Activated CD4-positive, alpha-beta memory T cell treated with anti-CD3 and anti-CD28 coated beads, Interleukin-2, amount 10 ng/mL, durations not matched to agents 7 days and 5 days (primary cell): ENCODE results near the gene DRC7. TPM values are rescaled to one million over a fixed set of nuclear protein-coding genes. Genes with fewer than 3 reads are reported as not detected.

Source experiments
- CTCF ChIA-PET: fragments of 350-600 bp; sonication (Branson Sonifier 250); formaldehyde crosslinking; loops from one replicate; lab custom pipeline; 2021; ENCODE audit warnings: antibody characterized with exemption, inconsistent platforms; lab: Charles Lee
- POLR2A ChIA-PET: fragments of 350-600 bp; sonication (Branson Sonifier 250); formaldehyde crosslinking; loops from one replicate; lab custom pipeline; 2021; ENCODE audit warnings: antibody characterized with exemption; lab: Charles Lee
- DNase-seq: peaks from one replicate; pipeline ENCODE4 v3.0.0-alpha.2; 2020
- H3K27ac Mint-ChIP-seq: one replicate; pipeline ENCODE4 v1.8.0; 2021; ENCODE audit warnings: mild to moderate bottlenecking, mixed read lengths
- H3K27me3 Mint-ChIP-seq: one replicate; pipeline ENCODE4 v1.8.0; 2021; ENCODE audit warnings: mixed read lengths
- H3K36me3 Mint-ChIP-seq: one replicate; pipeline ENCODE4 v1.8.0; 2021; ENCODE audit warnings: low read depth, mixed read lengths
- H3K4me1 Mint-ChIP-seq: one replicate; pipeline ENCODE4 v1.8.0; 2021; ENCODE audit warnings: mixed read lengths
- H3K4me3 Mint-ChIP-seq: one replicate; pipeline ENCODE4 v1.8.0; 2021; ENCODE audit warnings: mild to moderate bottlenecking, mixed read lengths
- H3K9me3 Mint-ChIP-seq: one replicate; pipeline ENCODE4 v1.8.0; 2021; ENCODE audit warnings: mixed read lengths
- total RNA-seq, 2 experiments: library from RNA; stranded (reverse); gene quantifications; one replicate each; pipeline ENCODE4 v1.2.3, GENCODE V29; 2021

The DRC7 gene
- total RNA-seq, 2 experiments from 2014 or later: not detected

GRCh38 chr16:57694231-57694724 lies 328 bp upstream of the DRC7 start:
- peaks cover 33% of the 10 kb centered on the region for H3K4me1 Mint-ChIP-seq
- ChIA-PET CTCF (no interaction called here), POLR2A (no interaction called here)
- no peak for DNase-seq
- H3K27me3 Mint-ChIP-seq: peaks cover 15% of the 10 kb centered on the region
- no peaks in the 10 kb centered on the region for H3K9me3 Mint-ChIP-seq
- no peak overlapping the region for H3K27ac Mint-ChIP-seq
- no peak overlapping the region for H3K4me3 Mint-ChIP-seq
- no peaks in the 10 kb centered on the region for H3K36me3 Mint-ChIP-seq

- Mint-ChIP-seq H3K27ac (no peak overlapping the region), H3K36me3 (no peaks in the 10 kb centered on the region), H3K4me1 (peaks cover 19% of the 10 kb centered on the region), H3K9me3 (no peaks in the 10 kb centered on the region), H3K4me3 (no peak overlapping the region), H3K27me3 (peaks cover 15% of the 10 kb centered on the region)
- POLR2A ChIA-PET: no interaction called here
- CTCF ChIA-PET: no interaction called here
- DNase-seq: no peak
Measured at GRCh38 chr16:57695680-57696069, 1.1 kb downstream of the DRC7 start.

GRCh38 chr16:57696240-57696639 lies 1.6 kb downstream of the DRC7 start:
- Mint-ChIP-seq H3K4me1 (peaks cover 16% of the 10 kb centered on the region), H3K4me3 (no peak overlapping the region), H3K27me3 (peaks cover 15% of the 10 kb centered on the region), H3K27ac (no peak overlapping the region), H3K36me3 (no peaks in the 10 kb centered on the region), H3K9me3 (no peaks in the 10 kb centered on the region)
- CTCF ChIA-PET: no interaction called here
- no peak for DNase-seq
- POLR2A ChIA-PET: no interaction called here

- Mint-ChIP-seq H3K4me3 (no peak overlapping the region), H3K4me1 (peaks cover 9% of the 10 kb centered on the region), H3K27me3 (peaks cover 7% of the 10 kb centered on the region), H3K27ac (no peak overlapping the region), H3K36me3 (no peaks in the 10 kb centered on the region), H3K9me3 (no peaks in the 10 kb centered on the region)
- no peak for DNase-seq
- ChIA-PET POLR2A (no interaction called here), CTCF (no interaction called here)
Measured at GRCh38 chr16:57697896-57698537, 3.4 kb downstream of the DRC7 start.

GRCh38 chr16:57698812-57699405 lies 4.3 kb downstream of the DRC7 start:
- Mint-ChIP-seq H3K4me1 (peaks cover 9% of the 10 kb centered on the region), H3K4me3 (no peak overlapping the region), H3K27ac (no peak overlapping the region), H3K9me3 (no peaks in the 10 kb centered on the region), H3K27me3 (peaks cover 3% of the 10 kb centered on the region), H3K36me3 (no peaks in the 10 kb centered on the region)
- POLR2A ChIA-PET: no interaction called here
- DNase-seq: no peak
- CTCF ChIA-PET: no interaction called here

- Mint-ChIP-seq H3K27ac (no peak overlapping the region), H3K4me3 (no peak overlapping the region), H3K4me1 (peaks cover 10% of the 10 kb centered on the region), H3K36me3 (no peaks in the 10 kb centered on the region), H3K27me3 (peaks cover 7% of the 10 kb centered on the region), H3K9me3 (no peaks in the 10 kb centered on the region)
- ChIA-PET CTCF (no interaction called here), POLR2A (no interaction called here)
- no peak for DNase-seq
Measured at GRCh38 chr16:57699481-57699880, 4.9 kb downstream of the DRC7 start.

- no peak overlapping the region for H3K27ac Mint-ChIP-seq
- H3K36me3 Mint-ChIP-seq: no peaks in the 10 kb centered on the region
- ChIA-PET CTCF (no interaction called here), POLR2A (no interaction called here)
- peaks cover 10% of the 10 kb centered on the region for H3K27me3 Mint-ChIP-seq
- DNase-seq: no peak
- no peak overlapping the region for H3K4me3 Mint-ChIP-seq
- no peaks in the 10 kb centered on the region for H3K9me3 Mint-ChIP-seq
- peaks cover 6% of the 10 kb centered on the region for H3K4me1 Mint-ChIP-seq
Measured at GRCh38 chr16:57699899-57700298, 5.3 kb downstream of the DRC7 start.

- peaks cover 10% of the 10 kb centered on the region for H3K27me3 Mint-ChIP-seq
- no peaks in the 10 kb centered on the region for H3K36me3 Mint-ChIP-seq
- H3K9me3 Mint-ChIP-seq: no peaks in the 10 kb centered on the region
- peaks cover 2% of the 10 kb centered on the region for H3K4me1 Mint-ChIP-seq
- POLR2A ChIA-PET: no interaction called here
- no peak overlapping the region for H3K27ac Mint-ChIP-seq
- CTCF ChIA-PET: no interaction called here
- no peak for DNase-seq
- H3K4me3 Mint-ChIP-seq: no peak overlapping the region
Measured at GRCh38 chr16:57700781-57701551, 6.4 kb downstream of the DRC7 start.

GRCh38 chr16:57701759-57702371 lies 7.3 kb downstream of the DRC7 start:
- CTCF ChIA-PET: interaction anchor here (0.5 to 1.1 kb wide), 2 partner anchors 11 to 12 kb away, joined by 3 to 4 read pairs; no protein-coding TSS in a partner anchor
- peaks cover 11% of the 10 kb centered on the region for H3K27me3 Mint-ChIP-seq
- H3K9me3 Mint-ChIP-seq: no peaks in the 10 kb centered on the region
- H3K27ac Mint-ChIP-seq: no peak overlapping the region
- no peak for DNase-seq
- H3K36me3 Mint-ChIP-seq: no peaks in the 10 kb centered on the region
- no peak overlapping the region for H3K4me3 Mint-ChIP-seq
- peaks cover 2% of the 10 kb centered on the region for H3K4me1 Mint-ChIP-seq
- POLR2A ChIA-PET: no interaction called here

GRCh38 chr16:57703416-57704010 lies 8.9 kb downstream of the DRC7 start:
- Mint-ChIP-seq H3K4me1 (peaks cover 2% of the 10 kb centered on the region), H3K36me3 (no peaks in the 10 kb centered on the region), H3K9me3 (no peaks in the 10 kb centered on the region), H3K27me3 (peaks cover 22% of the 10 kb centered on the region), H3K27ac (no peak overlapping the region), H3K4me3 (no peak overlapping the region)
- ChIA-PET POLR2A (no interaction called here), CTCF (interaction anchor here (1.1 kb wide), 1 partner anchor 14 kb away, joined by 3 read pairs; no protein-coding TSS in a partner anchor)
- DNase-seq: no peak

- Mint-ChIP-seq H3K4me1 (peaks cover 2% of the 10 kb centered on the region), H3K27ac (no peak overlapping the region), H3K36me3 (no peaks in the 10 kb centered on the region), H3K27me3 (peaks cover 24% of the 10 kb centered on the region), H3K4me3 (no peak overlapping the region), H3K9me3 (no peaks in the 10 kb centered on the region)
- ChIA-PET POLR2A (no interaction called here), CTCF (no interaction called here)
- no peak for DNase-seq
Measured at GRCh38 chr16:57704011-57704904, 9.7 kb downstream of the DRC7 start.
